Activated naive CD4-positive, alpha-beta T cell treated with anti-CD3 and anti-CD28 coated beads, Interleukin-2, amount 50 U/mL, for 16 hours (primary cell): ENCODE measurements around the gene DAP.
"Not testable (repeated sequence)": the region's sequence is repeated elsewhere in the genome, so short reads cannot be mapped to it uniquely, and the experiment has no call there.

Source experiments
- DNase-seq: peaks from one replicate; pipeline ENCODE4 v3.0.0-alpha.2; 2020

DAP gene

DNA sequence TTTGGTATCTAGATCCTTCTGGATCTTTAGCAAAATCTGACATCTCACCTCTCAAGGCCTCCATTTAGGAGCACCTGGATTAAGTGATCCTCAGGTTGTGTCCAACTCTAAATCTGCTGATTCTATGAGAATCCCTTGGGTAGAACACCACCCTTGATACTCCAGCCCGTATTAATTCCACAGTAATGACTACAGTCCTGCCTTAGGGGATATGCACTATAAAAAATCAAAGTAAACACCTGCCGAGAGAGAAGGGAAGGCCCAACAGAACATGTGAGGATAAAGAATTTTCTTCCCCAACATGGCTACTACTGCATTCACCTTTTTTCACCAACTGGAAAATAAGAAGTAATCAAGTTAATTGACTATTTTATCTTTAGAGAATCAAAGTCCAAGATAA, 27.6 kb downstream of the DAP start:
- DNase-seq, result no peak

DNA sequence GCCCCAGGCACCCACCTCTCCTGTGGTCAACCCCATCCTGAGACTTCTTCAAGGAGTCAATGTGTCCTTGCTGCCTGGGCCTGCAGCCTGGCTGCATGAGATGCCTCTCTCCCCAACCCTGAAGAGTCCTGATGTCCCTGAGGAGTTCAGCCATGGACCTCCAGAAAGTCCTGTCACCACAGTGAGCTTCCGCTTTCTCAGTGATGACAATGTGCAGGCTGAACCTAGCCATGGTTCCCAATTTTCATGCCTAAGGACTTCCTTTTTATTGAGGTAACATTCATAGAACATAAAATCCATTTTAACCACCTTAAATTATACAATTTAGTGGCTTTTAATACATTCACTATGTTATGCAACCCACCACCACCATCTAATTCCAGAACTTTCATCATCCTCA, 29.1 kb downstream of the DAP start:
- no peak for DNase-seq

DNA sequence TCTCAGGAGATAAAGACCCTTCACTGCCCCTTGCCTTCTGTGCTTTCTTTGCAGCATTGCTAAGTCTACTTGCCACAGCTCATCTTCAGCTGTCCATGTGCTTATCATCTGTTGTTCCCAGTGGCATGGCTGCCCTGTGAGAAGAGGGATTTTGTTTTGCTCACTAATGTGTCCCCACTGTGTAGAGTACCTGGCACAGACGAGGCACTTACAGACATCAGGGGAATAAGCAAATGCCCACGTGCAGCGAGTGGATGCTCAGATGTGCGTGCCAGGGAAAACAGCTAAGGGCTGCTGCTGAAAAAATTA, 31.0 kb downstream of the DAP start:
- no peak for DNase-seq

DNA sequence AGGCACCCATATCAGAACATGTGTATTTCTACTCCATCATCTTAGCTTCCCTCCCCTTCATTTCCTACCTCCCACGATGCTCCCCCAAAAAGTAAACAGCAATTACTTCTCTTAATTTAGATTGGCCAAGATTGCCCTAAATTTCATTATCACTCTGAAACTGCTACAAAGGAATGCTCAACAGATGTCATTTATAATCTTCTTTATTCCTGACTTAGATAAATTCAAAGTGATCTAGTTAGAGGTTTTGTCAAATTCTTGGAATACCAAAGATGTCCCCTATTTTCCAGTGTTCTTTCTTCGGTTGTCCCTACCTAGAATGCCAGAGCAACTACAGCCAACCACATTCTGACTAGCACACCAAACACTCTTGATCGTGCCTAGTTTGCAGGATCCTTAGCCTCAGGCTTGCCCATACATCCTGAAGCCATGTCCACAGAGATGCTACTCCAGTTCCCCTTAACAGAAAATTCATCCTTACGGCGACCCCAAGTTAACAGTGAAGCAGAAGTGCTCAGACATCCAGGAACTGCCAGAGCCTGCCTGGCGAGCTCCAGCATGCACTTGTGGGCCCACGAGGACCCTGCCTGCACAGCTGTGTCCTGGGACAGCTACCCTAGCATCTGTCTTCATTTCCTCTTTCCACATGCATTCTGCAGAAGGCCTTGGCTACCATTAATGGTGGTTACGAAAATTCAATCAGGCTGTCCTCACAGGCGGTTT, 31.6 kb downstream of the DAP start:
- DNase-seq, result no peak

DNA sequence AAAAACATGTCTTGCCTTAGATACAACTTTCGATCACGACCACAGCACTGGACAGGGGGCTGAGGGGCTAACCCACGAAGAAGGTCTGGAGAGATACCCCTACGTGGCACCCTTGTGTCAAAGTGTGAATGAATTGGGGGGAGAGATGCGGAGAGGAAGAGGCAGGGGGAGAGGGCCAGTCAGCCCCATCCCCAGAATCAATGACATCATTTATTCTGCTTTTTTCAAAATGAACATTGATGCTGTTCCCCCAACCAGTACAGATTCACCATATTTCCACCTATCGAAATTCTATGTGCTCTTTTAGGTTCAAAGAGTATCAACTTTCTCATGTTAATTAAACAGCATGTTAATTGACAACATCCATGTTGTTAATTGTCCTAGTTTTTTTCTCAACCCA, 32.4 kb downstream of the DAP start:
- no peak for DNase-seq

DNA sequence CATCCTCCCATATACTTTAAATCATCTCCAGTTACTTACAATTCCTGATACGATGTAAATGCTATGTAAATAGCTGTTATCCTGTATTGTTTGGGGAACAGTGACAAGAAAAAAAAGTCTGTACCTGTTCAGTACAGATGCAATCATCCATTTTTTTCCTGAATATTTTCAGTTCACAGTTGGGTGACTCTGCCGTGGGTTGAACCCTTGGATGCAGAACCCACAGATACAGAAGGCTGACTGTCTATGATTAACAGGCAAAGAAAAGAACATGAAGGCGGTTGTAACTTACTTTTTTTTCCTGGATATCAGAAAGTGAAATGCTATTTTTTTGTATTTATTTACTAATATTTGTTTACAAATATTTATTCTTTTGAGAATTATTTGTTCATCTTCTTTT, 33.2 kb downstream of the DAP start:
- no peak for DNase-seq

DNA sequence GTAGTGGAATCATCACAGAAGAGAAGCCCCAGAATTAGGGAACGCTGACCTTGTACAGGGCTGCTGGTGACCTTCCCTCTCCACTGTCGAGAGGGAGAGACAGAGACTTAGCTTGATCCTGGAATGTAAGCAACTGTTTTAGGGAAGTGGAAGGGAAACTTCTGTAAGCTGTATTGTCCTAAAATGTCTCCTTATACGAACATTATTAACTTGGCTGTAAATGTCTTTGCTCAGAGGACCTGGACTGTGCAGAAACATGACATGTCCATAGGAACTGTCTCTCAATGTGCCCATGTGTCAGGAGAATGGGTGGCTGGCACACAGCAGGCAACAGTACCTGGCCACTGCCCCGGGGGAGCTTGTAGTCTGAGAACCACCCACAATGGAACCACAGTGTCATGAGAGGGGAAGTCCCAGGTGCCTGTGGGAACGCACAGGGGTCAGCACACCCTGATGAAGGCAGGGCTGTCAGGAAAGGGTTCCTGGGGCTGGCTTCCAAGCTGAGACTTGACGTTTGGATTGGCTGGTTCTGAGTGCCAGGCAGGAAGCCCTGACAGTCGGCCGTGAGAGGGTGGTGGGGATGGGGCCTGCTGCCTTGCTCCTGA, 34.0 kb downstream of the DAP start:
- DNase-seq, result no peak

DNA sequence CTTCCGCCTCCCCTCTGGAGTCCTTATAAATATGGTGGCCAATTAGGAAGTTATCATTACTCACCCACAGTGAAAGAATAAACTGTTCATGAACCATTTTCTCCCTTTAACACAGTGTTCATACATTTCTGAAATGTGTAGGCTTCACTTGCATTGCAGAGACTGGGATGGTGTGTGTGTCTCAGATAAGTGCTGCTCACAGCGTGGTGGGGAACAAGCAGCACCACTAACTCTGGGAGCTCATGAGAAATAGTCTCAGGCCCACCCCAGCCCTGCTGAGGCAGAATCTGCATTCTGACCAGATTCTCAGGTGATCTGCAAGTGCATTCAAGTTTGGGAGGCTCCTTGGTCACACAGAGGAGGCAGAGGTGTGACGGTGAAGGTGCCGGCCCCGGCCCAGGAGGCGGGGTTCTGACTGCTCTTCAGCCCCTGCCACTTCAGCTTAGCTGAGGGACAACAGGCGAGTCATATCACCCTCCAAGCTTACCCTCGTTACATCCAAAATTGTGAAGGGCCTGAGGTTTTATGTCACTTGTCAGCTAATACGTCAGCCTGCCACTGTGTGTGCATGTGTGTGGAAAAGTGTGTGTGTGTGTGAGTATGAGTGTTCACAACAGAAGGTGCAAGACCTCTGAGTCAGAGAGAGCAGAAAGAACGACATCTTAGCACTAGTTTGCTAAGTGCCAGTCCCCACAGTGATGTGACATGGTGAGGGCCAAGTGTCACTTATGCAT, 34.7 kb downstream of the DAP start:
- no peak for DNase-seq

DNA sequence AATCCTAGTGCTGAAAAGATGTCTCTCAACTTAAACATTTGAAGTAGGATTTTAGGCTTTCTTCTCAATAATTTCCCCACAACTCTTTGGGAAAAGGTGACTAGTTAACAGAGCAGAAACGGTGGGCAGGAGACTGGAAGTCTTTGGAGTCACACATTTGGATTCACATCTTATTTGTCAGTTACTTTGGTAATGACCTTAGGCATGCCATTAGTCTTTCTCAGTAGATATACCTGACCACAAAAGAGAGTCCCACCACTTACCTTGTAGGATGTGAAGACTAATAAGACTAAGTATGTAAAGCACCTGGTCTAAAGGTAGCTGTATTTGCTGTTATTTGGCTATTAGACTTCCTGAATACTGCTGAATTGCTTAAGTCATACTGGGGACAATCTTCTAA, 35.4 kb downstream of the DAP start:
- DNase-seq, result no peak

DNA sequence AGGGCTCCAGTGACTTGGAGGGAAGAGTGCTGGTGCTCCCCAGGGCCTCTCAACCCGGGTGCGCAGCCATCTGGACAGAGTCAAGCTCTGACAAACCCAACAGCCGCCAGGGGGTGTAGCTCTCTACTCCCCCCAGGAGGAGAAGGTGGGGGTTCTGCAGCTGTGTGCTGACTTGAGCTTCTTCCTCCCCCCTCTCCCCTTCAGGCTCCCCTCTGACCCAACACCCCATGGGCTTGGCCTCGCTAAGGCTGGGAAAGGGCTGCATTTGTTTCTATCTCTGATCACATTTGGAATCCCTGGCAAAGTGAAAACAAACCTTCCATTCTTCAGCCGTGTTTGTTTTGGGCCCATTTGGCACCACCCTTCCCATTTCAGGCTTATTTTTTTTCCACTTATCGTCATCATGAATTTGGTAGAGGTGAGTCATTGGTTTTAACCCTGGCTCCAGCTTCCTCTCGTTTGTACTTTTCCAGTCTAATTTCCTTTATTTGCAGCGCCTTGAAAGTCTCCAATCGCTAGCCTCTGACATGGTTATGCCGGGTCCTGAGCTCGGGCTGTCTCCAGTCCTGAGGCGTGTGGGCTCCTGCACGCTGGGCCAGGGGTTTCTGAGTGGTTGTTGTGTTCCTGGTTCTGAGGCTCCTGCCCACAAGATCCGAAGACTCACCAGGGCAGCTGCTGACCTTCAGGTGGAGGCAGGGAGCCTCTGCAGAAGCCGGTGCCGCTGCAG, 36.1 kb downstream of the DAP start:
- no peak for DNase-seq

DNA sequence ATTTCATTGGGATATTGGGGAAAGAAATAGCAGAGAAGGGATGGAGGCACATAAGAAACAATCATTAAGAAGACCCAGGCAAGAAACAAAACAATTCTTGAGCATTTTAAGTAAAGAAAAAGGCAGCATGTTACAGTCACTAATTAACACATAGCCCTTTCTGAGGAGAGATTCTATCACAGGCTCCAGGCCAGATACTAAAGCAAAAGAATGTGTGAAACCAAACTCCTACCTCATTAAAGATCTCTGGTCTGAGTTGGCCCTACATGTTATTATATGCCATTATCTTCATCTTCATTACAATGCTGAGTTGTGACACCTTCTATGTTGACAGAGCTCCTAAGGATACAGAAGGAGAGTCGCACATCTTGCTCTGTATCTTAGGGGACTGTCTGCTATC, 37.5 kb downstream of the DAP start:
- no peak for DNase-seq

DNA sequence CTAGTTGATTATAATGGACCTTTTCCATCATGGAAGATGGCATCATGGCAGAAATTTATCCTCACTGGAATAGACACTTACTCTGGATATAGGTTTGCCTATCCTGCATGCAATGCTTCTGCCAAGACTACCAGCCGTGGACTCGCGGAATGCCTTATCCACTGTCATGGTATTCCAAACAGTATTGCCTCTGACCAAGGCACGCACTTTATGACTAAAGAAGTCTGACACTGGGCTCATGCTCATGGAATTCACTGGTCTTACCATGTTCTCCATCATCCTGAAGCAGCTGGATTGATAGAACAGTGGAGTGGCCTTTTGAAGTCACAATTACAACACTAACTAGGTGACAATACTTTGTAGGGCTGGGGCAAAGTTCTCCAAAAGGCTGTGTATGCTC, 40.3 kb downstream of the DAP start:
- DNase-seq, result not testable (repeated sequence)

DNA sequence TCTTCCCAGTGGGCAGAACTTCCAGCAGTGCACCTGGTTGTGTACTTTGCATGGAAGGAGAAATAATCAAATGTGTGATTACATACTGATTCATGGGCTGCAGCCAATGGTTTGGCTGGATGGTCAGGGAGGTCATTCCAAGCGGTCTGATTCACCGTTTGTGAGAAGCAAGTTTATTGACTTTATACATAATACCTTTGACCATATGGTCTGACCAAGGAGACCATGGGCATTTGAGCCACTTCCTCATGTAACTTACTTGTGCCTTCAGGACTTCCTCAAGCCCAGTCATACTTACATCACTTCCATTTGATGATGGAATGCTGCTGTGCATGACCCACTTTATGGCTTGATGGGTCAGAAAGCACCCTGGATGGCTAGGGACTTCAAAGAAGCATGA, 41.1 kb downstream of the DAP start:
- no peak for DNase-seq

DNA sequence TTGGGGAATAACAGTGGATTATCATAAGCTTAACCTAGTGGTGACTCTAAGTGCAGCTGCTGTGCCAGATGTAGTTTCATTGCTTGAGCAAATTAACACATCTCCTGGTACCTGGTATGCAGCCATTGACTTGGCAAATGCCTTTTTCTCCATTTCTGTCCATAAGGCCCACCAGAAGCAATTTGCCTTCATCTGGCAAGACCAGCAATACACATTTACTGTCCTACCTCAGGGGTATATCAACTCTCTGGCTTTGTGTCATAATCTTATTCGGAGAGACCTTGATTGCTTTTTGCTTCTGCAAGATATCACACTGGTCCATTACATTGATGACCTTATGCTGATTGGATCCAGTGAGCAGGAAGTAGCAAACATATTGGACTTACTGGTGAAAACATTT, 42.4 kb downstream of the DAP start:
- DNase-seq, result not testable (repeated sequence)

DNA sequence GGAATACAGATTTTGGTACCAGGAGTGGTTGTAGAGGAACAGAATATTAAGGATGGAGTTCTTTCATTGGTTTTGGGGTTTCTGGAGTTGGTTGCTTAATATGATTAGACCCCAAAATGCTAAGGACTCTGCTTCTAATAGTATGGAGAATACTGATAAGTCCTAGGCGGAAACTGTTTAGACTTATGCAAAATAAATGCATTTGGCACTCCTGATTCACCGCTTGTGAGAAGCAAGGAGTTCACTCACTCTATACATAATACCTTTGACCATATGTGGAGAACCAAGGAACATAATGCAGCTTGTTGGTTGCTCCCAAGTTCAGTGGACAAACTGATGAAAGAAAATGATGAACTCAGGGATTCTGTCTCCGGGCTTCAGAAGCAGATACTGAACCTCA, 44.2 kb downstream of the DAP start:
- DNase-seq, result not testable (repeated sequence)

DNA sequence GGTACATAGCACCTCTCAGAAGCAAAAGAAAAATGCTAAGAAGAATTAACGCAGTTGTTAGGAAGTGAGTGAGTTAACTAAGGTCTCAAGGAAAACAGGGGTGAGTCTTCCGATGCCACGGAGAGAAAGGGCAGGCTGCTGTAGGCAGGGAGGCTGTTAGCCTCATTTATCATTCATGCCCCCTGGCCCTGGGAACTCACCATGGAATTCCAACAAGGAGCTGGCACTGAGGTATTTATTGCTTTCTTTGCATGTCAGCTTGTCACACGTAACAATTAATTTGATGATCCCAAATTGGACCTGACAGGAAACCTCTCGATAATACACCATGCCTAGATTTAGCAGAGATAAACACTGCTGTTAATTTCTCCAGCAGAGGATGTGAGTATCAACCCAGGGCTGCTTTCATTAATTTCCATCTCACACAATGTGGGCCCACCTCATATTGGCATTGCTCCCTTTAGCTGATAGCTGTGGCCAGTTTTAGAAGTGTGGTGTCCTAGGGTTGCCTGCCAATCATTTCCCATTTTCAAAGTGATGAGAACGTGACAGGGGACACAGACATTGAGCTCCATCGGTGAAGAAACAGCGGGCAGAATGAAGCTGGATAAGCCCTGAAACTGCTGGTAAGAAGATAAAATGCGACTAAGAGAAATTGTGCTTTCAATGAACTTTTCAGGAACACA, 45.3 kb downstream of the DAP start:
- no peak for DNase-seq

DNA sequence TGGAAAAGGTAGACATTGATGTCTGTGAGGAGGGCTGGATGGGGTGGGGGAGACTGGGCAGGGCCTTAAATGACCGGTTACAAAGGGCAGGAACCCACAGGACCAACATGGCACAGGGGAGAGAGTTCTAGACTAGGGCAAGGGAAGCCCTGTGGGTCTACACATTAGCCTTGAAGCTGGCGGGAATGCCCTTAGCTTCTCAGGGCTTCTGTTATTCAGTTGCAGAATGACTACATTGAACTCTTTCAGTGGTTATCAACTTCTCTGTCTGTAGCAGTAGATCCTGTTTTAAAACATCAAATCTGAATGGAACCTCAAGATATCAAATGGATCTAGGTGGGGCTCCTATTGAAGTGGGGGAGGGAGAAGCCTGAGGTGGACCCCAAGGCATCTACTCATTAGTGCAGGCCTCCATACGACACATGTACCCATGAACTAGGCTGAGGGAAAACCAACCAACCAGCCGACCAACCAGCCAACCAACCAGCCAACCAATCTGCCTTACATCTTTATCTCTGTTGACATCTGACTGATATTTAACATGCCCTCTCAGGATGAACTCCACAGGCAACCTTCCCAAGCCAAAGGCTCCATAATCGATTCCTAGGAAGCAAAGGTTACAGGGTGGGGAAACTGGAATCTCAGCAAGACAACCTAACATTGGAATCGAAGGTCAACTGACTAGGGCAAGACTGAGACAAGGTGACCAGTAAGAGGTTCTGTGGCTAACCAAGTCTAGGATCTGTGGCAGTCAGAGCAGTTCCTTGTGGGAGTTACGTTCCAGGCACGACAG, 48.3 kb downstream of the DAP start:
- no peak for DNase-seq

DNA sequence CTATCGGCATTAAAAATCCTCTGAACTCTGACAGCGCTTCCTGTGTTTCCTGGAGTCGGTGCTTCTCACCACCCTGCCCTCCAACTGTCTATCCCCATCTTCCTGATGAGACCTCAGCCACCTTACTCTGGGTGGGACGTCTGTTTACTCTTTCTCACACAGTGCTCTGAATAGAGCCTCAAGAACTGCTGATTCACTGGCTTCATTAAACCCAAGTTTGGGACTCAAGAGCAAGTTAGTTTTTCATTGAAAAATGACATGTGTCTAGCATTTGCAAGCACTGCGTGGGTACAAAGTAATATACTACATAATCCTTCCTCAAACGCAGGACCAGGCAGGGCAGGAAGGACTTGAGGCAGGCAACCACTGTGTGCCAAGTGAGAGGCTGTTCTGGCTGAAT, 49.5 kb downstream of the DAP start:
- DNase-seq, result no peak

DNA sequence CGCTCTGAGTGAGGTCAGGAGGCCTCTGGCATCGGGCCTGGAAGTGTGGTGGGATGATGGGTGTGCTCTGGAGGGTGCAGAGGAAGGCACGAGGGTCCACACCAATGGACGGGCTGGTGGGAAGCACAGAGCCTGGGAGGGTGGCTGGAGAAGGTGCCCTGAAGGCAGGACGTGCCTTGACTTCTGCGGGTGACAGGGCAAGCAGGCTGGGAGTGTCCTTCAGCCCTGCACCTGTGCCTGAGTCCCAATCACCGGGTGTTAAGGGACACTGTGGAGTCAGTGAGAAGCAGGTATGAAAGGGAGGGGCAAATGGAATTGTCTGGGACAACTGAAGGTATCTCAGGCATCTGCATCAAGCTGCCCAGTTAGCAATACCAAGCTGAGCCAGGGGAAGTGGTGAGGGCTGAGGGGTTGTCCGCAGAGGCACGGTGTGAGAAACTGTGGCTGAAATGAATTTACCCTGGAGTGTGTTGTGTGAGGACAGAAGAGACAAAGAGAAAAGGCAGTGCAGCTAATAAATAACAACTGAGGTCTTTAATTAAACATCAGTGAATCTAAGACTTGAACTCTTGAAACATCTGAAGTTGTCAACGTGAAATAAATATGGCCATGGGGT, 50.4 kb downstream of the DAP start:
- DNase-seq, result no peak

DNA sequence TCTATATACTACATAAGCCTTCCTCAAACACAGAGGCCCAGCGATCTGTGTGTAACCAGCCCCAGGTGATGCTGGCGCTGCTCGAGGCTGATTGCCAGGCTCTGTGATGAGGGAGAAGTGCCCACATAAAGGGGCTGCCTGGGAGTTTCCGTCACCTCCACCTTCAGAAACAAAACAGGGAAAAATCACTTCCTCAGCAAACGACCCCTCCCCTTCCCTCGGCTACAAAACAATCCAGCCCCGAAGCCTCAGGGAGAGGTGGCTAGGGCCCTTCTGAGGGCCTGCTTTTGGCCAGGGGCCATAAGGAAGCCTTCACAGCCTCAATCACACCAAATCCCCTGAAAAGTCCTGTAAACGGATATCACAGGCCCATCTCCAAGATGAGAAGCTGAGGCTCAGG, 51.1 kb downstream of the DAP start:
- DNase-seq, result no peak

DNA sequence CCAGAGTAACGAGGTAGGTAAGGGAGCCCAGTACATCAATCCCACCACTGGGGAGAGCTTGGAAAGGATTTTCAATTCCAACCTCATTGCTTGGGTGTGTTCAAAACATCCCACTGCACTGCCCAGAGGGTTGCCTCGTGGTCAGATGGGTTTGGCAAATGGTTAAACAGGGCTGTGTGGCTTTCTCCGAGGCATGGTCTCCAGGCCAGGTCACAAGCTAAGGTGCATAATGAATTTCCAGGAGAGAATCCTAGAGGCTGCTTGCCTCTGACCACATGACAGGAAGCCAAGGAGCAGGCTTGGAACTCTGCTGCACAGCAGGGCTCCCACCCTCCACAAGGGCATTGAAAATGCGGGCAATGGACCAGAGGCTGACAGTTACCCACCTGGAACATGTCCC, 51.6 kb downstream of the DAP start:
- DNase-seq, result no peak
